HG03575 (cell line): ENCODE results near the gene TMEM54.
"Not testable (repeated sequence)": the region's sequence is repeated elsewhere in the genome, so short reads cannot be mapped to it uniquely, and the experiment has no call there.

Experiments used
- ATAC-seq: cut with Tn5 transposase; IDR thresholded peaks from one replicate; pipeline ENCODE4 v1.9.1; 2021; ENCODE audit not compliant: unreplicated experiment, insufficient number of reproducible peaks, low FRiP score; ENCODE audit errors: extremely low read depth

TMEM54 gene

GRCh38 chr1:32924881-32925344 is 23.7 kb upstream of the TMEM54 start:
- no peak for ATAC-seq

- no peak for ATAC-seq
Measured at GRCh38 chr1:32920833-32921232, 19.6 kb upstream of the TMEM54 start.

GRCh38 chr1:32919811-32920733 is 18.9 kb upstream of the TMEM54 start:
- no peak for ATAC-seq

GRCh38 chr1:32918179-32918578 is 17.0 kb upstream of the TMEM54 start:
- no peak for ATAC-seq

GRCh38 chr1:32917521-32917920 is 16.3 kb upstream of the TMEM54 start:
- ATAC-seq = no peak

- no peak for ATAC-seq
Measured at GRCh38 chr1:32915766-32916706, 14.8 kb upstream of the TMEM54 start.

- no peak for ATAC-seq
Measured at GRCh38 chr1:32910319-32910718, 9.1 kb upstream of the TMEM54 start.

- ATAC-seq = no peak
Measured at GRCh38 chr1:32907435-32907834, 6.2 kb upstream of the TMEM54 start.

GRCh38 chr1:32906654-32907053 is 5.5 kb upstream of the TMEM54 start:
- no peak for ATAC-seq

GRCh38 chr1:32905588-32905987 is 4.4 kb upstream of the TMEM54 start:
- ATAC-seq = not testable (repeated sequence)

GRCh38 chr1:32904797-32905196 is 3.6 kb upstream of the TMEM54 start:
- no peak for ATAC-seq

GRCh38 chr1:32903991-32904785 is 3.0 kb upstream of the TMEM54 start:
- ATAC-seq = no peak

- ATAC-seq = no peak
Measured at GRCh38 chr1:32902535-32902920, 1.3 kb upstream of the TMEM54 start.

GRCh38 chr1:32901823-32902534 is 790 bp upstream of the TMEM54 start:
- no peak for ATAC-seq

- no peak for ATAC-seq
Measured at GRCh38 chr1:32900371-32900955, 726 bp downstream of the TMEM54 start.

GRCh38 chr1:32899586-32900296 is 1.4 kb downstream of the TMEM54 start:
- no peak for ATAC-seq

GRCh38 chr1:32898958-32899357 is 2.2 kb downstream of the TMEM54 start:
- ATAC-seq = no peak
